Measurements from ENCODE around the gene MTHFSD.

Gene MTHFSD

DNA sequence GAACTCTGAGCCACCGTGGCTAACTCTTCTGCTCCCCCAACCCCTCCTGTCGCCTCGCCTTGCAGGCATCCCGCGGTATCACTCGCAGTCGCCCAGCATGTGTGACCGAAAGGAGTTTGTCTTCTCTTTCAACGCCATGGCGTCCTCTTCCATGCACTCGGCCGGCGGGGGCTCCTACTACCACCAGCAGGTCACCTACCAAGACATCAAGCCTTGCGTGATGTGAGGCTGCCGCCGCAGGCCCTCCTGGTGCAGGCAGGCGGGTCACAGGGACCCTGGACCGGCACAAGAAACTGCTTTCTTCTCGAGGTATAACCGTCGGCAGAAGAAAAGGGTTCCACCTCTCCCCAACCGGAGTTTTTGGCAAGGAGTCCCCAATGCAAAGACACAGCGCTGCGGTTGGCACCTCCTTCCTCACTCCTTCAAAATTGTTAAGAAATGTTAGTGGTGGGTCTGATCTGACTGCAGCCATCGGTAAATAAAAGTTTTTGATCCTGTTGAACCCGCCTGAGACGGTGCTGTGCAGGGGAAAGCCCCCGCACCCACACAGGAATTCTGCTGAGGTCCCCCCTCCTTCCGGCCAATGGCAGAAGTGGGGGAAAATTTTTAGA is 42.1 kb downstream of the MTHFSD start:
- no peak for DNase-seq (ENCODE audit: low spot score)

DNA sequence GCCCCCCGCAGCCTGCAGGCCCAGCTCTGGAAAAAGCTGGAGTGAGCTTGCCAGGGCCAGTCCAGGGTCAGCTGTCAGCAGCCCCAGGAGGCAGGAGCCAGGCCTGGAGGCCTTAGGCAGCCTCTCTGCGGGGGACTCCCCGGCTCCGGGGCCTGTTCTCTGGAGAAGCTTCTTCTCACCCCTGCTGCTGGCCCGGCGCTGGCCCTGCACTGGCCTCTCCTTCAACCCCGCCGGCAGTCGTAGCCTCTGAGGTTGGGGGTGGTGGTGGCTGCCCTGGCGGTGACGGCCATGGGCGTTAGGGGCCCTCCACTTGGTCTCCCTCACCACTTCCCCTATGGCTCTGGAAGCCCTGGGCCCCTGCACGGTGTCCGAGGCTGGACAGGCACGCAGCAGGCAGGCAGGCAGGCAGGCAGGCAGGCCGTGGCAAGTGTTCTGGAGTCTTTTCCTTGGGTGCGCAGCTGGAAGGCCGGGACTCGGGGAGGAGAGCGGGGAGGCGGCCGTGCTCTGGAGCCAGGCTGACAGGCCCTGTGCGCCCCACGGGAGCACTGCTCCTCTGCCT is 42.7 kb downstream of the MTHFSD start:
- no peak for DNase-seq (ENCODE audit: low spot score)

DNA sequence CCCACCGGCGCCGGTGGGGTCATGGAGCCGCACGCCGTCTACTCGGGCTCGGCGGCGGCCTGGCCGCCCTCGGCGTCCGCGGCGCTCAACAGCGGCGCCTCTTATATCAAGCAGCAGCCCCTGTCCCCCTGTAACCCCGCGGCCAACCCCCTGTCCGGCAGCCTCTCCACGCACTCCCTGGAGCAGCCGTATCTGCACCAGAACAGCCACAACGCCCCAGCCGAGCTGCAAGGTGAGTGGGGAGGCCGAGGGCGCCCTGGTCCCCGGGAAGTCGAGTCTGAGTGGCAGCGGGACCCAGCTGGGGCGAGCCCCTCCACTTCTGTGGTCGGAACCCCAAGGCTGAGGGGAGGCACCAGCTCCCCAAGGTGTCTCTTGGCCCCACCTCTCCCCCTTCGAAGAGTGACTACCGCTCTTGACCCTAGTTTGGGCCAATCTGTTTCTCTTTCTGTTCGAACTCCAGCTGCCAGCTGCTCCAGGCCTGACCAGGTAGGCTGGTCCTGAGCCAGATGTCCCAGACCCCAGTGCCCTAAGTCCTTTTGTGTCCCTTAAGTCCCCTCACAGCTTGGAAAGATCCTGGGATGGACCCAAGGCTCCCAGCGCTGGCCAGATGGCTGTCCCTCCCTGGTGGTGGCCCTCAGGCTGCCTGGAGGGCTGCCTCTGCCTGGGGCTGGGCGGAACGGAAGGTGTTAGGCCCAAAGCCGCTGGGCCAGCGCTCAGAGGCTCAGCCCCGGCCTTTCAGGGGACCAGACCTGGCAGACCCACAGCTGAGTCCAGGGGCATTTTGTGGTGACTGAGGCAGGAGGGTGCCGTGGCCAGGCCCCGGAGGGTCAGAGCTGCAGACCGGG is 43.5 kb downstream of the MTHFSD start:
- DNase-seq (ENCODE audit: low spot score): no peak

DNA sequence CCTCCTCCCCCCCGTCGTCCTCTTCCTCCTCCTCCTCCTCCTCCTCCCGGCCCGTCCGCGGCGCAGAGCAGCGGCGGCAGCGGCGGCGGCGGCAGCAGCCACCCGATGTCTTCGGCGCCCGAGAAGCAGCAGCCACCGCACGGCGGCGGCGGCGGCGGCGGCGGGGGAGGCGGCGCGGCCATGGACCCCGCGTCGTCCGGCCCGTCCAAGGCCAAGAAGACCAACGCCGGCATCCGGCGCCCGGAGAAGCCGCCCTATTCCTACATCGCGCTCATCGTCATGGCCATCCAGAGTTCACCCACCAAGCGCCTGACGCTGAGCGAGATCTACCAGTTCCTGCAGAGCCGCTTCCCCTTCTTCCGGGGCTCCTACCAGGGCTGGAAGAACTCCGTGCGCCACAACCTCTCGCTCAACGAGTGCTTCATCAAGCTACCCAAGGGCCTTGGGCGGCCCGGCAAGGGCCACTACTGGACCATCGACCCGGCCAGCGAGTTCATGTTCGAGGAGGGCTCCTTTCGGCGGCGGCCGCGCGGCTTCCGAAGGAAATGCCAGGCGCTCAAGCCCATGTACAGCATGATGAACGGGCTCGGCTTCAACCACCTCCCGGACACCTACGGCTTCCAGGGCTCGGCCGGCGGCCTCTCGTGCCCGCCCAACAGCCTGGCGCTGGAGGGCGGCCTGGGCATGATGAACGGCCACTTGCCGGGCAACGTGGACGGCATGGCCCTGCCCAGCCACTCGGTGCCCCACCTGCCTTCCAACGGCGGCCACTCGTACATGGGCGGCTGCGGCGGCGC is 44.4 kb downstream of the MTHFSD start, which contains the start of gene FOXF1:
FOXF1 (plus strand) TSS at position 63 of the 797 bp plus-strand sequence; CDS start at position 106, 43 bp downstream.
- DNase-seq (ENCODE audit: low spot score): no peak

DNA sequence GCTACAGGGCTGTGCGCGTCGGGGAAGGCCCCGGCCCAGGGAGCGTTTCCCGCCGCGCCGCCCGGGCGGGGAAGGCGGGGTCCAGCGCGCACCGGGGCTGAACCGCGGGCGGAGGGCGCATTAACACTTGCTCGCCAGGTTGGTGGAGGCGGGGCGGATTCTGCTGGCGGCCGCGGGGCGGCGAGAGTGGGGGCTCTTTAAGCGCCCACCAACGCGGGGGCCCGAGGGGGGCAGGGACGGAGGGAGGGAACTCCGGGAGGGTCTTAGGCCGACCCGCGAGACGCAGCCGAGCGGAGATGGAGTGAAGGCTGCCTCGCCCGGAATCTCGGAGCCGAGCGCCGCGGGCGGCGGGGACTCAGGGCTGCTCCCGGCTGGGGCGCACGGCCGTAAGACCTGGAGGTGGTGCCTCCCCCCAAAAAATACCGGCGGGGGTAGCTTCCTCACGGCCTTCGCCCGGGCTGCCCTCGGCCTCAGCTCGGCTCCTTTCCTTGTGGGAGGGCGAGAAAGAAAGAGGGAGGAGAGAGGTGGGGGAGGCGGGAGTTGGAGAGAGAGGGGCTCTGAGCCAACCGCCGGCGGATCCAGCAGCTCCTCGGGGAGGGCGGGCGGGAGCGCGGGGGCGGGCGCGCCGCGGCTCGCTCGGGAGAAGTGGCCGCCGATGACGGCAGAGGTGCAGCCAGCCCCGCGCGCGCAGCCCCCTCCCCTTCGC is 45.1 kb downstream of the MTHFSD start:
- DNase-seq (ENCODE audit: low spot score): no peak

DNA sequence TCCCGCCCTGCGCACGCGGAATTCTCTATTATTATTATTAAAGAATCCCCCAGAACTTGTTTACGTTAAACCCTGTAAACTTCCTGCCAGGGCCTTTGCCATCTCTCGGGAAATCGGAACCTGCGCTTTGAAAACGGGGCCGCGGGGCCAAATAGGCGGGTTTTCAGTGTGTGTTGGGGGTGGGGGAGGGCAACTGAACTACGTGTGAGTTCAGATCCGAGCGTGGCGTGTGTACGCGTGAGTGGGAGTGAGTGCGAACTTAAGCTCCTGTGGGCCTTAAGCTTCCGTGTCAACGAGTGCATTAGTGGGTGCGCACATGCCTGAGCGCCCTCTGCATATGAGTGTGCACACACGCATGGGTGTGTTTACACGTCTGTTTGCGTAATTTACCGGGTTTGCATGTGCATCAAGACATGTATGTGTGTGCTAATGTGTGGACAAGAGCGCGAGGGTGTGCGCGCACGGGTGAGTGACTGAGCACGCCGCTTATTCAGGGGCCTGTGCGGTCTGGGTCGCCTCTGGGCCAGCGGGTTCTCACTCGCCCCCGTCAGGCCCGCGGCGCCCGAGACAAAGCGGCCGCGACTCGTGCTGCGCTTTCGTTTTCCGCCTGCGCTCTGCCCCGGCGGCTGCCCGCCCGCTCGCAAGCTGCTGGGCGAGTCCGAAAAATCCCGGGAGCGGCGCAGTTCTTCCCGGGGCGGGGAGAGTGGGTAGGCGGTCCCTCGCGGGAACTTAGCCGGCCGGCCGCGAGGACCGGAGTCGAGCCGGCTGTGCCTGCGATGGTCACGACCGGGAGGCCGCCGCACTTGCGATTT is 45.9 kb downstream of the MTHFSD start:
- DNase-seq (ENCODE audit: low spot score): no peak

DNA sequence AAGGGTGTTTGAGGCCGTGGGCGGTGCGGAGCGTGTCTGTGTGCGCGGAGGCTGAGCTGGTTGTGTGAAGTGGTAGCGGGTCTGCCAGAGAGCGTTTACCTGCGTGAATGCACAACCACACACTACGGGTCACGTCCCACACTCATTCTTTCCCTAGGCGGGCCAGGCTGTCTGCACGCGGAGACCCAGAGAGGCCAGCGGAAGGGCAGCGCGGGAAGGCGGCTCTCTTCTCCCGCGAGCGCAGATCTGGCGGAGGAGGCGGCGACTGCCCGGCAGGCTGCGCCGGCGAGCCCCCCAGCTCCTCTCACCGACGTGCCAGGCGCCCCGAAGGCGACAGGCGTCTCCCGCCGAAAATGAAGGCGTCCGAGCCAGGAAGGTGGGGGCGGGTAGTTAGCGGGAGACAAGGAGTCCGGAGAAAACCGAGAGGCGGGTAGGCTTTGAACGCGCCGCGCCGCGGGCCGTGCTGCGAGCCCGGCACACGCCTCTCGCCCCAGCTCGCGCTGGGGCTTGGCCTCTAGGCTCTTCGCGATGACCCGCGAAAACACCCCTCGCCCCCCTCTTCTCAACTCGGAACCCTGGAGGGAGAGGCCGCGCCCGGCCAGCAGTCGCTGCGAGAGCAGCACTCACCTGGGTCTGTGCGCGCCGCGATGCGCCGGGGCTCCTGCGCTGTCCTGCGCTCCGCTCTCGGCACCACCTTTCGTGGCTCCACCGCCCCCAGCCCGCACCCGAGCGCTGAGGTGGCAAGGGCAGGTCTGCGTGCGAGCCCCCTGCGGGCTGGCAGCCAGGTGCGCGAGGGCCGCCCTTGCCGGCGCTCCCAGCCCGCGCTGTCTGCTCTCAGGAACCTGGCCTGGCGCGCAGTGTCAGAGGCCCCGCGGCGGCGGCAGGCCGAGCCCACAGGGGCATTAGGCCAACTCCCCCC is 46.7 kb downstream of the MTHFSD start:
- no peak for DNase-seq (ENCODE audit: low spot score)

GRCh38 chr16:86507173-86508027 is 47.6 kb downstream of the MTHFSD start:
- no peak for DNase-seq (ENCODE audit: low spot score)

DNA sequence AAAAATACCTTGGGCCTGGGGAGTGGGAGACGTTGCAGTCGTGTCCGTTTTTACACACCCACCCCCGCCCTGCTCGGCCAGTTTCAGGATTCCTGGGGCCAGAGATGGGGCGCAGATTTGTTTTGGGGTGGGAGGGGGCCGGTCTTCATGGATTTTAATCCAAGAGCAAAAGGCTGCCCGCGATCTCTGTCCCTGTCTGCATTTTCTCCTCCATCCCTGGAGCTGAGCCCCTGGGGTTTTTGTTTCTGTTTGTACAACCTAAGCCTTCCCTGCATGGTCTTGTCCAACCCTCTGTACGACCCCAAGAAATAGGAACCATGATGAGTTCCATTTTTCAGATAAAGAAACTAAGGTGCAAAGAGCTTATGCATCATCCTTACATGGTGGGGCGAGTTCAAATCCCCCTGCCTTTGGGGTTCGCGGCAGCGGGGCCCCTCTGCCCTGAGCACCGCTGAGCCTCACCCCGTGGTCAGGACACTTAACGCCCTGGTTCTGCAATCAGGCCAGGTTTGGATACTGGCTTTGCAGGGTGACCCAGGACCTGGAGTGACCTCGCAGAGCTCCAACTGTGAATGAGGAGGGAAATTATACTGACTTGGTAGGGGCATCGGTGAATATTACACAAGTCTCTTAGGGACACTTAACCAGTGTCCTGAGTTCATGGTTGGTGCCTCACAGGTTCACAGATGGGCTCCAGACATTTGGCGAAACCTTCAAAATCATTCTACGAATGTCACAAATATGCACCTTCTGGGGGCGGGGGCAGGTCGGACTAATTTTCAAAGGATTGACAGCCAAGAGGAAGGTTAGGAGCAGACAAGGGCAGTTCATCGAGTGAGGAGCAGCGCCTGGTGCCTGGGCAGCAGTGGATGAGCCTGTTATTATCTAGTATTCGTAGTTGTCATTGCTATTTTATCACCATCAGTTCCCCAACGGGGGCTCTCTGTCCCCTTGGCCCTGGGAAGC is 48.9 kb downstream of the MTHFSD start:
- DNase-seq (ENCODE audit: low spot score): no peak

DNA sequence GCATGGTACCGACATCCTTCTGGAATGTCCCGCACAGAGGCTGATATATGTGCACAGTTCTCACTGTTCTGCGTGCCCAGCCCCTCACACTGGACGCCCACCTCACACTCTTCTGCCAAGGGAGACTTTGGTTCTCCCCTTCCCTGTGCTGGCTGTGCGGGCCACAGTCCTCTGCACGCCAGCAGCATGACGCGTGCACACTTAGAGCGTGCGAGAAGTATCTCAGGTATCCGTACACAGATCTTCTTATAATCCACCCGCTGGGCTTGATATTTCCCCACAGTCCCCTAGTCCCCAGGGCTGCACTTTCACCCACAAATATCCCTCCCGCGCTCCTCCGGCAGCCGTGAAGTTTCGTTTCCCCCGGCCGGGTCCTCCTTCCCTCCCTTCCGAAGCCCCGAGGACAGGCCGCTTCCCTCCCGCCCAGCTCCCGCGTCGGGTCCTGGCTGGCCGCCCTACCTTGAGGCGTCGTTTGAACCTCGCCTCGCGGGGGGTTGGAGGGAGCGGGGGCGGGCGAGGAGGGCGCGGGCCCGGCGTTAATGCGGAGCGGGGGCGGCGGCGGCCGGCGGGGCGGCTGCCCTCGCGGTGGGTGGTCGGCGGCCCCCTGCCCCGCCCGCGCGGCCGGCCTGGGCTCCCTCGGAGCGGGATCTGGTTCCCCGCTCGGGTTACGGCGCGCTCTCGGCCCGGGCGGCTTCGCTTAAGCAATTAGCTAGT is 49.7 kb downstream of the MTHFSD start:
- no peak for DNase-seq (ENCODE audit: low spot score)

- no peak for DNase-seq (ENCODE audit: low spot score)
Observed at GRCh38 chr16:86504315-86505184, 50.5 kb downstream of the MTHFSD start.

GRCh38 chr16:86503830-86504229 is 51.2 kb downstream of the MTHFSD start:
- no peak for DNase-seq (ENCODE audit: low spot score)

GRCh38 chr16:86502856-86503748 is 51.9 kb downstream of the MTHFSD start:
- no peak for DNase-seq (ENCODE audit: low spot score)

DNA sequence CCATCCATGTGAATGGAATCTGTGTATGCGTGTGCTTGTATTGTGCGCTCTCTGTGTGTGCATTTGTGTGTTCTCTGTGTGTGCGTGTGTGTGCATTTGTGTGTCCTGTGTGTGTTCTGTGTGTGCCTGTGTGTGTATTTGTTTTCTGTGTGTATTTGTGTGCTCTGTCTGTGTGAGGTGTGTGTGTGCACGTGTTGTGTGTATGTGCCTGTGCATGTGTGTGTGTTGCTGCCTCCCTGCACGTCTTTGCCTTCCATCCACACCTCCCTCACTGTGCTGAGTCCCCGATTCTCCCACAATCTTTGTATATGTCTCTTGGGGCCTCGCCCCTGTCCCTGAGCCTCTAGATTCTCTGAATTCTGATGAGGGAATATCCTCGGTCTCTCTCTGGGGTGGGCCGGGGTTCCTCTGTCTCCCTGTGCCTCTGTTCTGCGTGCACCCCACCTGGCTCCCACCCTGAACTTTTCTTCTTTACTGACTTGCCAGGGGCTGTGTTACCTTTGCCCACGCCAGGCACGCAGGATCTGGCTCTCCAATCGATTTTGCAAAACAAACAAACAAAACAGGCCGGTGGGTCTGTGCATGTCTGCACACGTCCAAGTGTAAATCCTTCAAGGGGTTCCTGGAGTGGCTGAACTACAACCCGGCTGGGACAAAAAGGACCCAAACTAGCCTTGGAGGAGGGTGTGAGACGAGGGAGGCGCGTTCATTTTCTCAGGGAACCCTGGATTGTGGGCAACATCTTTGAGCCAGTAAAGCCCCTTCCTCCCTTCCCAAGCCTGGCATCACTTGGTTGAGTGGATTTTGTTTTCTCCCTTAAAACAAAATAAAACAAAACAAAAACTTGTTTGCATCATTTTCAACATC is 52.8 kb downstream of the MTHFSD start:
- no peak for DNase-seq (ENCODE audit: low spot score)

All from pons (tissue), 1 donor.